ENCODE measurements around the gene AANAT. TPM values are rescaled to one million over a fixed set of nuclear protein-coding genes. Genes with fewer than 3 reads are reported as not detected.
"Not testable (repeated sequence)": the region's sequence is repeated elsewhere in the genome, so short reads cannot be mapped to it uniquely, and the experiment has no call there.

The AANAT gene
- total RNA-seq, 1 donor from 2014 or later = not detected

DNA sequence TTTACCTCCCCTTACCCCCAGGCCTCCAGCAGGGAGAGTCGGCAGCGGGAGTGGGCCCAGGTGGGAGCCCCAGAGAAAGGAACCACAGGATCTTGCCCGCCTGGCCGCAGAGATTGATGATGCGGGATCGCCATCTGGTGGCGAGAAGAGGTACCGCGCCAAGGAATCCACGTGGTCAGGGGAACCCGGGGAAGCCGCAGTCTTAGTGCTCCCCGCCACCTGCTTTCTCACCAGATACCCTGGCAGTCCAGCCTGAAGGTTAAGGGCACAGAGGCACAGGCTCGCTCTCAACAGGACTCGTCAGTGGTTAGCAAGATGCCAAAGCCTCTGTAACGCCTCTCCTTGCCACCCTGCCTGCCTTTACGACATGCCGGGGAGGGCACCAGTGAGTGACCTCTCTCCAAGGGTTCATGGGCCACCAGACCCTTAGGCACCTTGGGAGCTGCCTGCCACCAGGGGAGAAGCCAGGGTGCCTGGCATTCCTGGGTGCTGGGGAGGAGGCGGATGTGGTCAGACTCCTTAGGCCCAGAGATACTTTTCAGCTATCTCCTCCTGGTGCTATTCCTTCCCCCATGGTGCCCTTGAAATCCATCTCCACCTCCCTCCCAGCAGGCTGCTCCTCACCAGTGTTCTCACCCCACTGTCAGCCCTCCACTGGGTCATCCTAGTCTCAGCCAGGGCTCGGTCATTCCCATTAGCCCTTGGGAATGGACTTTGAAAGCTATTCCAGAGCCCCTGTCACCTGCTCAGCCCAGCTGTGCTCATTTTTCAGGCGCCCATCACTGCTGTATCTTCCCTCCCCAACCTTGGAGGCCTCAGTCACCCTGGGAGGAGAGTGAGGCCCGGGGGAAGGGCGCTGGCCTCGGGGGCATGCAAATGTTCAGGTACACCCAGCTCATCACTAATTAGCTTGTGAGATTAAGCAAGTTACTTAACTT is 39.3 kb downstream of the AANAT start:
- peak; percentile 88 for DNase-seq (ENCODE audit: low spot score)

DNA sequence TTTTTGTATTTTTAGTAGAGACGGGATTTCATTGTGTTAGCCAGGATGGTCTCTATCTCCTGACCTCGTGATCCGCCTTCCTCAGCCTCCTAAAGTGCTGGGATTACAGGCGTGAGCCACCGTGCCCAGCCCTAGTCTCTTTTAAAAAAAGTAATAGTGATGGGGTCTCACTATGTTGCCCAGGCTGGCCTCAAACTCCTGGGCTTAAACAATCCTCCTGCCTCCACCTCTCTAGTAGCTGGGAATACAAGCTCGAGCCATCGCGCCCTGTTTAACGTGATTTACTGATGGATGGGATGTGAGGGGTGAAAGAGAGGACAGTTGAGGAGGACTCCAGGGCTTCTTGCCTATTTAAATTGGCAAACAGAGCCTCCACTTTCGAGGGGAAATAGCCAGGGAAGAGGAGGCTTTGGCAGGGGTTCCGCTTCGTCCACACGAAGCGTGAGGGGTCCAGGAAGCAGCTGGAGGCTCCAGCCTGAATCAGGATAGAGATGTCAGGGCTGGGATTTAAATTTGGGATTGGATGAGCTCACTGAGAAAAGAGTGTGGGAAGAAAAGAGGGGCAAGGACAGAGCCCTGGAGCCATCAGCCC is 41.2 kb downstream of the AANAT start:
- DNase-seq (ENCODE audit: low spot score) = not testable (repeated sequence)

GRCh38 chr17:76510831-76511244 is 43.4 kb downstream of the AANAT start:
- DNase-seq (ENCODE audit: low spot score) = no peak

DNA sequence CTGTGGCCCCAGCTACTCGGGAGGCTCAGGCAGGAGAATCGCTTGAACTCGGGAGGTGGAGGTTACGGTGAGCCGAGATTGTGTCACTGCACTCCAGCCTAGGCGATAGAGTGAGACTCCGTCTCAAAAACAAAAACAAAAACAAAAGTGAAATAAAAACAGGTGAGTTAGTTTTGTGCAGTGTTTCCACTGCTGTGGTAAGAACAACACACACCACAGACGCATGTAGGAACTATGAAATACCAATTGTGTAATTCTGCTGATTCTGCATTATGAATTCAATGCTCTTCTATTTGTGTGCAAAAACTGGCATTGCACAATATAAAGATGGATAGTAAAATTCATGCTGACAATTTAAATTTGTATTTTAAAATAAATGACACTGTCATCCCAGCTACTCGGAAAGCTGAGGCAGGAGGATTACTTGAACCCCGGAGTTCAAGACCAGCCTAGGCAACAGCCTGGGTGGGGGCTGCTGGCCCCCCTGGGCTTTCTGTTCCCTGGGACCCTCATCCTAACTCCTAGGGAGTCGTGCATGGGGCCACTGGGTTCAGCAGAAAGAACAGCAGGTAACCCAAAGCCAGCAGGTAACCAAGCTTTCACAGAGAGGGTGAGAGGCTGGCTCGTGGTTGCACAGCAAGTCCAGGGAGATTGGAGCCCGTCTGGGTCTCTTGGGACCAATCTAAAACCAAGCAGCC is 44.4 kb downstream of the AANAT start:
- no peak for DNase-seq (ENCODE audit: low spot score)

DNA sequence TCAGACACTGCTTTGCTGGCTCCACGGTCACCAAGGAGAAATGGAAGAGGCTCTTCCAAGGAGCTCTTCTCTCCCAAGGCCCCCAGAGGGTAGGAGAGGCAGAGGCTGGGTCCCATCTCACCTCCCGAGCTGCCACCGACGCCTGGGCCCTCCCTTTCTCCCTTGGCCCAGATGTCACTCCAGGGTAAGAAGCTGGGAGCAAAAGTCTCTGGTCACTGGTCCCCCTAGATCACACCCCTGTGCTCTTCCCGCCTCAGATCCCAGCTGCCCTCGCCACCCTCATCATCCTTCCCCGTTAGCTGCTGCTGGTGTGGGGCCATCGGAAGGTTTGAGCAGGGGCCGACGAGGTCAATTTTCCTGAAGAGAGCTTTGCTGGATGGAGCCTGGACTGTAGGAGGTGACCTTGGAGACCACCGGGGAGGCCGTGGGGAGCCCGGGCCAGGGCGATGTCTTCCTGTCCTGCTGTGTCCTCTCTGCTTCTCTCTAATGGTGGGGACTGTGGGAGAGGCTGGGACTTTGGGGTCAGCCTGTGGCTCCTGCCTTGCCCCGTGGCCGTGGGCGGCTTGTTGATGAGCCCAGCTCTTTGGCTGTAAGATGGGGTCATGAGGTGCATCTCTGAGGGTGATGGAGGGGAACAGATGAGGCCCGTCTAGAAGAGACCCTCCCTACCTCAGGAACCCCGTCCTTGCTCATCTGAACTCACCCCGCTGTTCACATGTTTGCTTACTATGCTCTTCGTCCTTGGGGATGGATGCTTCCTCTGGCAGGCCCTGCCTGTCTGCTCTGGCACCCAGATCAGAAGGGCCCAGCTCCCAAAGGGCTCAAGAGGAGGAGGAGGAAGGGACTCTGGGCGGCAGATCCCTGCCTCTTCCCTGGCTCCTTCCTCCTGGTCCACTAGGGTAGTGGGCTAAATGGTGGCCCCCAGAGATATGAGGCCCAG is 45.2 kb downstream of the AANAT start:
- DNase-seq (ENCODE audit: low spot score) = no peak

DNA sequence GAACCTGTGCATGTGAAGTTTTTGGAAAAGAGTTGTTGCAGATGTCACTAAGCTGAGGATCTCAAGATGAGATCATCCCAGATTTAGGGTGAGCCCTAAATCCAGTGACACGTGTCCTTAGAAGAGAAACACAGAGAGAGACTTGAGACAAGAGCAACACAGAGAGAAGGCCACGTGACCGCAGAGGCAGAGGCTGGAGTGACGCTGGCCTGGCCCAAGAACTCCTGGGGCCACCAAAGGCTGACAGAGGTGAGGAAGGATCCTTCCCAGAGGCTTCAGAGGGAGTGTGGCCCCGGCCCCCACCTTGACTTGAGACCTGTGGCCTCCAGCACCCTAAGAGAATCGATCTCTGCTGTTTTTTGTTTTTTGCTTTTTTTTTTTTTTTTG is 45.9 kb downstream of the AANAT start:
- no peak for DNase-seq (ENCODE audit: low spot score)

GRCh38 chr17:76514355-76514754 is 47.0 kb downstream of the AANAT start:
- not testable (repeated sequence) for DNase-seq (ENCODE audit: low spot score)

GRCh38 chr17:76515274-76515949 is 48.0 kb downstream of the AANAT start:
- peak; percentile 76 for DNase-seq (ENCODE audit: low spot score)

DNA sequence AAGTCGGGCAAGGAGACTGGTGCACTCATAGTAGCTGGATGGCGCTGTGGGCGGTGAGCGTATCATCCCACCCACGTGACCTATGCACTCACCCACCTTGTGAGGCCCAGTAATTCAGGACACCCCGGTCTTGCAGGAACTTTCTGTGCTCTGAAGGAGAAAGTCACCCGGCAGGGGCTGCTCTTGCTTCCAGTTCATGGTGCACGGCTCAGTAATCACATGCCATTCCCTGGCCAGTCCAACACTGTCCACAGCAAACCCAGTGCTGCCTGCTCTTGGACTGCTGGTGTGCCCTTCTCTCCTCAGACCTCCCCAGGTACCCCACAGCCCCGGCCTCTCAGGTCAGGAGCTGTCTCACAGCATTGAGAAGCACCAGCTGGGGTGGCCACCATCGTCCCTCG is 50.2 kb downstream of the AANAT start:
- DNase-seq (ENCODE audit: low spot score) = no peak

- DNase-seq (ENCODE audit: low spot score) = no peak
Observed at GRCh38 chr17:76519048-76519966, 51.9 kb downstream of the AANAT start.

Other genes starting within 250 kb of the AANAT start
- 4.3 TPM for gene RNF157, start 227.1 kb upstream of the AANAT start, total RNA-seq
- 89.1 TPM for gene UBALD2, start 202.3 kb upstream of the AANAT start, total RNA-seq
- 1.9 TPM for gene QRICH2, start 159.3 kb upstream of the AANAT start, total RNA-seq
- gene PRPSAP1, start 113.7 kb upstream of the AANAT start, total RNA-seq = 40.1 TPM
- 3.1 TPM for gene SPHK1, start 83.0 kb upstream of the AANAT start, total RNA-seq
- 30.3 TPM for gene UBE2O, start 14.5 kb upstream of the AANAT start, total RNA-seq
- 41.6 TPM for gene RHBDF2, start 33.8 kb downstream of the AANAT start, total RNA-seq
- gene CYGB, start 70.1 kb downstream of the AANAT start, total RNA-seq = 24.6 TPM
- 11.5 TPM for gene PRCD, start 72.4 kb downstream of the AANAT start, total RNA-seq
- gene ST6GALNAC2, start 118.3 kb downstream of the AANAT start, total RNA-seq = 28.7 TPM
- gene ST6GALNAC1, start 176.2 kb downstream of the AANAT start, total RNA-seq = 11.3 TPM
- 129 TPM for gene MXRA7, start 243.4 kb downstream of the AANAT start, total RNA-seq